ENCODE measurements around the gene ACMSD.

- TF ChIP-seq CTCF (IDR thresholded peaks at IDR 0.05) (no peak), POLR2A (IDR thresholded peaks at IDR 0.05) (no peak)
Measured at GRCh38 chr2:134842930-134843490, 4.6 kb downstream of the ACMSD start.

Data from testis (tissue), 2 donors.